Heart left ventricle (tissue), 16 donors: ENCODE data around the gene REEP3. TPM values are rescaled to one million over a fixed set of nuclear protein-coding genes. Genes with fewer than 3 reads are reported as not detected.

ENCODE experiments used
- ATAC-seq, 4 donors: fragments of 200-7000 bp; cut with Tn5 transposase; one replicate each; pipeline ENCODE4 v1.9.1; 2020 to 2022; ENCODE audit warnings: moderate library complexity in 4 of 4, mild to moderate bottlenecking in 3 of 4, moderate number of reproducible peaks in 1 of 4
- DNase-seq, 5 donors: peaks; one replicate each; pipeline ENCODE4 v3.0.0-alpha.2; 2020
- H3K27ac ChIP-seq, 12 donors: fragments of 200-600 bp; sonication (generic) in 4 of 12; one replicate each; pipeline versions ENCODE4 v1.5.0 to v1.8.0; 2016 to 2022; ENCODE audit warnings: mild to moderate bottlenecking in 2 of 12
- H3K27me3 ChIP-seq, 9 donors: fragments of 200-600 bp; sonication (generic) in 2 of 9; one replicate each; pipeline versions ENCODE4 v1.5.1 to v1.8.0; 2016 to 2022; ENCODE audit warnings: mild to moderate bottlenecking in 3 of 9
- H3K36me3 ChIP-seq, 9 donors: fragments of 200-600 bp; sonication (generic) in 2 of 9; one replicate each; pipeline versions ENCODE4 v1.5.0 to v1.8.0; 2018 to 2022; ENCODE audit warnings: mild to moderate bottlenecking in 2 of 9
- H3K4me1 ChIP-seq, 12 donors: fragments of 200-600 bp; sonication (generic) in 4 of 12; one replicate each; pipeline versions ENCODE4 v1.5.0 to v1.8.0; 2016 to 2022; ENCODE audit warnings: mild to moderate bottlenecking in 3 of 12
- H3K4me3 ChIP-seq, 12 donors: fragments of 200-600 bp; sonication (generic) in 4 of 12; one replicate each; pipeline versions ENCODE4 v1.5.0 to v1.8.0; 2017 to 2022; ENCODE audit warnings: mild to moderate bottlenecking in 9 of 12, moderate library complexity in 4 of 12
- H3K9me3 ChIP-seq, 12 donors: fragments of 200-600 bp; sonication (generic) in 4 of 12; one replicate each; pipeline versions ENCODE4 v1.5.0 to v1.8.0; 2016 to 2022; ENCODE audit warnings: mild to moderate bottlenecking in 1 of 12
- POLR2A ChIP-seq, 2 donors: fragments of 450-650 bp; IDR thresholded peaks; one replicate each; pipeline ENCODE4 v1.6.1; 2017; ENCODE audit warnings: antibody characterized with exemption in 2 of 2, mild to moderate bottlenecking in 2 of 2, moderate library complexity in 2 of 2
- WGBS, 4 donors: extraction: QIAGEN DNeasy Blood & Tissue Kit in 2 of 4; methylation state at CpG; one replicate each; pipeline versions ENCODE4 v1.1.5 to v1.1.7; 2013 to 2018; 5-methylcytosine and 5-hydroxymethylcytosine counted together
- intact Hi-C, 10 donors: fragments of 100-400 bp; cut with DNase I; formaldehyde crosslinking; loops; one replicate each; pipeline versions ENCODE4 v1.11.1 to v1.14.2; 2022
- polyA plus RNA-seq, 2 donors: library from polyadenylated mRNA; stranded (reverse); fragments of 200-250 nt; gene quantifications; one replicate each; pipeline ENCODE4 v1.2.3, GENCODE V29; 2013
- total RNA-seq, 9 donors: library from RNA; depleted of rRNA in 2 of 9; stranded (reverse); fragments of >200 nt in 2 of 9; fragmentation: NEBNext Ultra II Directional in 3 of 9; extraction: Animal tissue kit (Norgen Biotek cat#: 25700) in 3 of 9; gene quantifications; one replicate each; pipeline versions ENCODE4 v1.1.0 to v1.2.4, GENCODE V29; 2016 to 2023
- TF ChIP-seq, protein P1 (sequence below), 12 donors: fragments of 200-600 bp; sonication (generic) in 4 of 12; IDR thresholded peaks; one replicate each; pipeline versions ENCODE4 v1.5.0 to v1.8.0; 2018 to 2022; ENCODE audit warnings: antibody characterized with exemption in 12 of 12, mild to moderate bottlenecking in 5 of 12
- donor health status: ischemic (EF 13 %, LVEDD 7.1; RV severe dilation, severe dysfunction).
- donor health status: healthy with polysubstance abuse.
- donor health status: DM: no; HTN: yes; CAD: no.
- donor health status: DM: no; HTN: no; CAD: no.
- donor health status: ischemic (EF 25% LVEDD 6.9; RV normal size, moderate dysfunction).
- donor health status: ischemic (EF 25% LVEDD 5.7; RV mildly dilated, moderate dysfunction).
- donor health status: healthy.
- donor health status: DM: yes; HTN: yes; CAD: no.
- donor health status: ischemic (EF 35%, LVEDD 5.7; RV mildly dilated, moderate dysfunction).
- donor health status: nonischemic (EF 11% LVEDD 7.7; RV severe dilation, severe dysfunction).
- donor health status: DM: yes; HTN: yes; CAD: no.
- donor health status: PGD.
- donor health status: ischemic (EF 29% LVEDD 5.4; RV normal size, mild dysfunction).
- donor health status: nonischemic (EF 23%, LVEDD 6.1; RV moderate dilation, normal function).

The REEP3 gene
- total and polyA plus RNA-seq, 11 donors: 9.1 to 48.2 (median 21.9) TPM

DNA sequence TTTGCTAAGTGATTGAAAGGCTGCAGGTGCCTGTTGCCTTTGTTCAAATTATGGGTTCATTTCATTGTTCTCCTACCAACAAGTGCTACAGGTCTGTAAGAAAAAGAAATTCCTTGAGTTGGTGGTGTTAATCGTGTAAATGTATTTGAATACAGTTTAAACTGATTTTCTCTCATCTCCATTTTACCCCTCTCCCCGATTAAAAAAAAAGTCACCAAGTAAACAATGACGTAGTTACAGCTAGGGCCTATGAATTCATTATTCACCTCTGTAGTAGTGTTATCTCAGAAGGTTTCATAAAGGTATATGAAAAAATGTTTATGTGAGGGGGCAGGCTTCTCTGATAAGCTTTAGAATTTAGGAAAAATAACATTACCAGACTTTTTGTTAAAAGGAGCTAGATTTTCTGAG is 1.1 kb downstream of the REEP3 start:
- no peaks in the 10 kb centered on the region for H3K36me3 ChIP-seq
- no peak for ATAC-seq
- peaks cover 0 to 12% (median 0%) of the 10 kb centered on the region in 12 donors for H3K9me3 ChIP-seq
- WGBS, 4 donors: 1 to 4% (median 3%) methylated on average over 3 of the region's 3 CpGs
- H3K27ac ChIP-seq: peak overlapping the region; percentile 97 to 99 (median 98)
- no peaks in the 10 kb centered on the region for H3K27me3 ChIP-seq
- TF ChIP-seq, protein P1, sequence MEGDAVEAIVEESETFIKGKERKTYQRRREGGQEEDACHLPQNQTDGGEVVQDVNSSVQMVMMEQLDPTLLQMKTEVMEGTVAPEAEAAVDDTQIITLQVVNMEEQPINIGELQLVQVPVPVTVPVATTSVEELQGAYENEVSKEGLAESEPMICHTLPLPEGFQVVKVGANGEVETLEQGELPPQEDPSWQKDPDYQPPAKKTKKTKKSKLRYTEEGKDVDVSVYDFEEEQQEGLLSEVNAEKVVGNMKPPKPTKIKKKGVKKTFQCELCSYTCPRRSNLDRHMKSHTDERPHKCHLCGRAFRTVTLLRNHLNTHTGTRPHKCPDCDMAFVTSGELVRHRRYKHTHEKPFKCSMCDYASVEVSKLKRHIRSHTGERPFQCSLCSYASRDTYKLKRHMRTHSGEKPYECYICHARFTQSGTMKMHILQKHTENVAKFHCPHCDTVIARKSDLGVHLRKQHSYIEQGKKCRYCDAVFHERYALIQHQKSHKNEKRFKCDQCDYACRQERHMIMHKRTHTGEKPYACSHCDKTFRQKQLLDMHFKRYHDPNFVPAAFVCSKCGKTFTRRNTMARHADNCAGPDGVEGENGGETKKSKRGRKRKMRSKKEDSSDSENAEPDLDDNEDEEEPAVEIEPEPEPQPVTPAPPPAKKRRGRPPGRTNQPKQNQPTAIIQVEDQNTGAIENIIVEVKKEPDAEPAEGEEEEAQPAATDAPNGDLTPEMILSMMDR (IDR thresholded peaks at IDR 0.05): no peak
- TF ChIP-seq POLR2A (IDR thresholded peaks at IDR 0.05): no peak
- peaks cover 4 to 58% (median 43%) of the 10 kb centered on the region in 12 donors for H3K4me1 ChIP-seq
- intact Hi-C loops: loop anchor here in 9 of 10 donors (1.0 to 10.0 kb wide), 13 partner anchors 50 to 315 kb away; partner anchors contain the start of gene JMJD1C (in 7 of the 9)
- DNase-seq: no peak
- H3K4me3 ChIP-seq: peak overlapping the region; percentile 63 to 91 (median 78)

DNA sequence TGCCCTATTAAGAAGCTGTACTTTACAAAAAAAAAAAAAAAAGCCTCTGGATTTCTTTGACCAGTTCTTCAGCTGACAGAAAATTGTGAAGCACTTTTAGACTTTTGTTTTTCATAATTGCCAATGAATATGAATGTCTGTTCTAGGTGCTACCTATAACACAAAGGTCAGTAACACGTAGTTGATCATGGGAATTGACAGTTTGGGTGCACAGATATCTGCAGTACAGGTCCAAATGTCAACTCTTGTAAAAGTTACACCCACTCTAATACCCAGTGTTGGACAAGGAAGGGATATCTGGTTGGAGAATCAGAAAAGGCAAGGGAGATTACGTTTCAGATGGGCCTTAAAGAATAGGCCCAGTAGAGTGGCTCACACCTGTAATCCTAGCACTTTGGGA is 1.8 kb downstream of the REEP3 start:
- H3K36me3 ChIP-seq: no peaks in the 10 kb centered on the region
- DNase-seq (no peak), ATAC-seq (no peak)
- intact Hi-C loops: loop anchor here in 9 of 10 donors (1.0 to 10.0 kb wide), 13 partner anchors 49 to 316 kb away; partner anchors contain the start of gene JMJD1C (in 7 of the 9)
- WGBS, 4 donors: 72 to 80% (median 76%) methylated on average over 2 of the region's 2 CpGs
- H3K27me3 ChIP-seq: no peaks in the 10 kb centered on the region
- peaks cover 0 to 12% (median 0%) of the 10 kb centered on the region in 12 donors for H3K9me3 ChIP-seq
- peak overlapping the region in 6 of 12 donors; percentile 63 to 81 (median 75) for H3K4me3 ChIP-seq
- H3K4me1 ChIP-seq: peaks cover 4 to 54% (median 37%) of the 10 kb centered on the region in 12 donors
- no peak for TF ChIP-seq POLR2A (IDR thresholded peaks at IDR 0.05)
- TF ChIP-seq, protein P1 (IDR thresholded peaks at IDR 0.05): no peak
- peak overlapping the region in 6 of 12 donors; percentile 97 to 99 (median 98) for H3K27ac ChIP-seq

DNA sequence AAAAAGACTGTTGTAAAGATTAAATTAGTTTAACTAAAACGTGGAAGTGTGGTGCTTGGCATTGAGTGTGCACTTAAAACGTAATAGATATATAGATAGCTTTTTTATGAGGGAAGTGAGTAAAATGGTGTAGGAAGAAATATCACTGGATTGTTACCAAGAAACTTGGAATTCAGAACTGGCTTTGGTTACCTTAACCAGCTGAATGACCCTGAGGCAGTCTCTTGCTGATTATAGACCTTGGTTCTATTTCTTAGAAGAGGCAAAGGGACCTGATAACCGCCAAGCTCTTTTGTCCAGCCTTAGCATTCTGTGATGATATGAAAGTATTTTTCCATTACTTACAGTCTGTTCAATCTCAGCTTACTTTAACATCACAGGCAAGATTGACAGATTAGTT is 3.8 kb downstream of the REEP3 start:
- Histone ChIP-seq H3K27me3 (no peaks in the 10 kb centered on the region), H3K9me3 (peaks cover 0 to 6% (median 0%) of the 10 kb centered on the region in 12 donors), H3K36me3 (peaks cover 0 to 11% (median 0%) of the 10 kb centered on the region in 9 donors), H3K27ac (peak overlapping the region in 1 of 12 donors; percentile 98), H3K4me3 (no peak overlapping the region), H3K4me1 (peaks cover 2 to 46% (median 28%) of the 10 kb centered on the region in 12 donors)
- no peak for TF ChIP-seq POLR2A (IDR thresholded peaks at IDR 0.05)
- TF ChIP-seq, protein P1 (IDR thresholded peaks at IDR 0.05): no peak
- intact Hi-C loops: loop anchor here in 5 of 10 donors (10.0 kb wide), 5 partner anchors 50 to 260 kb away; partner anchors contain the start of gene JMJD1C (in 1 of the 5)
- 76 to 83% (median 77%) methylated on average over 3 of the region's 3 CpGs for WGBS, 4 donors
- DNase-seq (no peak), ATAC-seq (no peak)

- DNase-seq: no peak
- no peak for TF ChIP-seq POLR2A (IDR thresholded peaks at IDR 0.05)
- TF ChIP-seq, protein P1 (IDR thresholded peaks at IDR 0.05): no peak
- WGBS, 4 donors: 93 to 99% (median 96%) methylated on average over 4 of the region's 4 CpGs
- Histone ChIP-seq H3K36me3 (peaks cover 0 to 11% (median 0%) of the 10 kb centered on the region in 9 donors), H3K27ac (no peak overlapping the region), H3K9me3 (no peaks in the 10 kb centered on the region), H3K27me3 (no peaks in the 10 kb centered on the region), H3K4me3 (no peak overlapping the region), H3K4me1 (peaks cover 0 to 44% (median 23%) of the 10 kb centered on the region in 12 donors)
- no peak for ATAC-seq
- intact Hi-C loops: loop anchor here in 5 of 10 donors (10.0 kb wide), 5 partner anchors 47 to 263 kb away; partner anchors contain the start of gene JMJD1C (in 1 of the 5)
These were observed 6.2 kb downstream of the REEP3 start for GRCh38 chr10:63527401-63527800.
